ENCODE data around the gene MYBPHL.

MYBPHL gene

DNA sequence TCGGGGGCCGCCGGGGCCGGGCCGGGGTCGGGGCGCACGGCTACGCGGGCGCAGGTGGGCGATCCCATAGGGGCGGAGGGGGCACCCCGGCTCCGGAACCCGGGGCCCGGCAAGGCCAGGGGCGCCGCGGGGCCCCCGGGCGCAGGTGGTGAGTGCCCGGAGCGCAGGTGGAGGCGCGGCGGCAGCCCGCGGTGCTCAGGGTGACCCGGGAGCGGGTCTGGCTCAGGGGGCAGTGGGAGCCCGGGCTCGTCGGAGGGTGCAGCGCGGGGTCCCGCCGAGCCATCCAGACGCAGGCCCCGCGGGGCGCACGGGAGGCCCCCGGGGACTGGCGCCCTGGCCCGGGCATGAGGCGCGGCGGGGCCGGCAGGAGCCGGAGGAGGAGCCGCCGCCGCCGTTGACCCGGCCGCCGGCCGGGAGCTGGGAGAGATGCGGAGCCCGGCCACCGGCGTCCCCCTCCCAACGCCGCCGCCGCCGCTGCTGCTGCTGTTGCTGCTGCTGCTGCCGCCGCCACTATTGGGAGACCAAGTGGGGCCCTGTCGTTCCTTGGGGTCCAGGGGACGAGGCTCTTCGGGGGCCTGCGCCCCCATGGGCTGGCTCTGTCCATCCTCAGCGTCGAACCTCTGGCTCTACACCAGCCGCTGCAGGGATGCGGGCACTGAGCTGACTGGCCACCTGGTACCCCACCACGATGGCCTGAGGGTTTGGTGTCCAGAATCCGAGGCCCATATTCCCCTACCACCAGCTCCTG lies 57.0 kb downstream of the MYBPHL start:
- peak overlapping the region; percentile 94 for H3K18ac ChIP-seq (ENCODE audit: low read length)
- H3K36me3 ChIP-seq (replicated peaks in 1 of 2; ENCODE audit: control insufficient read depth in 2 of 2, insufficient read depth in 2 of 2, low read length in 2 of 2), result peaks cover 25 to 38% of the 10 kb centered on the region in 2 donors
- peak overlapping the region; percentile 18 for H2AFZ ChIP-seq (ENCODE audit: low read length)
- no peak overlapping the region for H4K91ac ChIP-seq (ENCODE audit: low read depth, low read length, poor library complexity)
- peak overlapping the region; percentile 94 for H3K9ac ChIP-seq (ENCODE audit: low read depth, low read length, poor library complexity)
- peaks cover 31% of the 10 kb centered on the region for H3K79me1 ChIP-seq (ENCODE audit: low read depth, low read length)
- H3K4me1 ChIP-seq (ENCODE audit: control insufficient read depth in 2 of 2, insufficient read depth in 1 of 2, low read depth in 1 of 2, low read length in 2 of 2), result peaks cover 37 to 38% of the 10 kb centered on the region in 2 donors
- H3K9me3 ChIP-seq (replicated peaks in 1 of 2; ENCODE audit: control insufficient read depth in 2 of 2, insufficient read depth in 1 of 2, low read depth in 1 of 2, low read length in 2 of 2), result peaks cover 24 to 30% of the 10 kb centered on the region in 2 donors
- H2BK12ac ChIP-seq (ENCODE audit: low read length), result peak overlapping the region; percentile 80
- no CpG with 5 or more reads among the region's 80 CpGs for WGBS, 2 donors (ENCODE audit: extremely low coverage in 2 of 2, insufficient read length in 2 of 2, insufficient replicate concordance in 1 of 2)
- no peak for DNase-seq (ENCODE audit: low spot score)
- H3K23ac ChIP-seq (ENCODE audit: low read depth, low read length, poor library complexity), result peak overlapping the region; percentile 38
- no peak overlapping the region for H3K27ac ChIP-seq (replicated peaks; ENCODE audit: low read length)
- H2BK5ac ChIP-seq (ENCODE audit: low read length), result peak overlapping the region; percentile 57
- H3K4me2 ChIP-seq (ENCODE audit: insufficient read depth, low read length, poor library complexity, severe bottlenecking), result peak overlapping the region; percentile 89
- no peak overlapping the region for H4K8ac ChIP-seq (ENCODE audit: low read depth, low read length)
- no peak overlapping the region for H2BK120ac ChIP-seq (ENCODE audit: low read depth, low read length)
- peak overlapping the region; percentile 59 for H3K14ac ChIP-seq (ENCODE audit: low read length)
- H3K4me3 ChIP-seq (ENCODE audit: low read length in 2 of 2), result peak overlapping the region; percentile 62 to 90
- H3K27me3 ChIP-seq (ENCODE audit: control insufficient read depth in 3 of 3, insufficient read depth in 3 of 3, low read depth in 1 of 3, low read length in 3 of 3), result no peaks in the 10 kb centered on the region
- H3K4ac ChIP-seq (ENCODE audit: low read length), result peak overlapping the region; percentile 31
- peak overlapping the region; percentile 70 for H2BK15ac ChIP-seq (ENCODE audit: low read length)
- H2AK5ac ChIP-seq (ENCODE audit: low read depth, low read length), result peak overlapping the region; percentile 93

DNA sequence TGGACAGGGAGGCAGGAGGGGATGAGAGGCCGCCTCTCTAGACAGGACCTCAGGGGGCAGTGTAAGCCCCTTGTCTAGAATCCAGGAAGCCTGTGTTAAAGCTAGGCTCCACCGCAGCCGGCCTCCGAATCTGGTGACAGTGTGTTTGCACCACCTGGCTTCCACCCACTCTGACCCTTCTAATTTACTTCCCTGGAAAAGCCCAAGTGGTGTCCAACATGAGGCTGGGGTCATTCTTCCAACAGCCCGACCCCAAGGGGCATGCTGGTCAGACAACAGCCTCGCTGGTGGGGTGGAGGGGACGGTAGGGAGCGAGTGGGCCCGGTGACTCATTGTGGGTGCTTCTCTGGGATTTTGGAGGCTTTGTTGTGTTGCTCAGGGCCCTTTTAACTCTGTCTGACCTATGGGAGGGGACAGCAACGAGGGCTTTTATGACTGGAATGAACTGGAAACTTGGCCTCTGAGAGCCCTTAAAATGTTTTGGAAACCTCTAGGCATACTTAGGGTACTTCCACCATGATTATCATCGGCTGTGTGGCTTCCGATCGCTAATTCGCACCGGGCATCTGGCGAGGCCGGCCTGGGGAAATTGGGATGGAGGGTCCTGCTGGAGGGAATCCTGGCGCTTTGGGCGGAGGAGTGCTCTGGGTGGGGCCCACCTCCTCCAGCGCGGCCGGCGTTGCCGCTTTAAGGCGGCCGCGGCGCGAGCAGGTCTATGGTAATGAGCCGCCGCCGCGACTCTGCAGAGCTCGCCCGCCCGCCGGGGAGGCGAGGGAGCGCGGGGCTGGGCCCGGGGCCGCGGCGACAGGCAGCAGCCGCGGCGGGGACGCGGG lies 57.8 kb downstream of the MYBPHL start, which contains the start of gene CELSR2:
Gene CELSR2, plus strand, starts transcription at position 743 of the 833 bp plus-strand sequence. CDS start 541 bp downstream, outside the sequence.
- Histone ChIP-seq H4K91ac (ENCODE audit: low read depth, low read length, poor library complexity) (no peak within 1 kb of the TSS), H2AK5ac (ENCODE audit: low read depth, low read length) (peak within 1 kb of the TSS; percentile 93), H2BK15ac (ENCODE audit: low read length) (peak within 1 kb of the TSS; percentile 70), H3K4me3 (ENCODE audit: low read length in 2 of 2) (peak within 1 kb of the TSS; percentile 62 to 90), H3K4ac (ENCODE audit: low read length) (peak within 1 kb of the TSS; percentile 31), H3K9ac (ENCODE audit: low read depth, low read length, poor library complexity) (peak within 1 kb of the TSS; percentile 94), H3K23ac (ENCODE audit: low read depth, low read length, poor library complexity) (peak within 1 kb of the TSS; percentile 38), H3K14ac (ENCODE audit: low read length) (peak within 1 kb of the TSS; percentile 59), H3K9me3 (replicated peaks in 1 of 2; ENCODE audit: control insufficient read depth in 2 of 2, insufficient read depth in 1 of 2, low read depth in 1 of 2, low read length in 2 of 2) (peaks cover 24 to 30% of the 10 kb centered on the region in 2 donors), H3K27me3 (ENCODE audit: control insufficient read depth in 3 of 3, insufficient read depth in 3 of 3, low read depth in 1 of 3, low read length in 3 of 3) (no peaks in the 10 kb centered on the region), H3K4me1 (ENCODE audit: control insufficient read depth in 2 of 2, insufficient read depth in 1 of 2, low read depth in 1 of 2, low read length in 2 of 2) (peaks cover 28 to 29% of the 10 kb centered on the region in 2 donors), H3K79me1 (ENCODE audit: low read depth, low read length) (peaks cover 30% of the 10 kb centered on the region), H3K4me2 (ENCODE audit: insufficient read depth, low read length, poor library complexity, severe bottlenecking) (peak within 1 kb of the TSS; percentile 89), H2BK120ac (ENCODE audit: low read depth, low read length) (no peak within 1 kb of the TSS), H4K8ac (ENCODE audit: low read depth, low read length) (no peak within 1 kb of the TSS), H3K18ac (ENCODE audit: low read length) (peak within 1 kb of the TSS; percentile 94), H2AFZ (ENCODE audit: low read length) (peak within 1 kb of the TSS; percentile 91), H2BK12ac (ENCODE audit: low read length) (peak within 1 kb of the TSS; percentile 80), H3K27ac (replicated peaks; ENCODE audit: low read length) (no peak within 1 kb of the TSS), H2BK5ac (ENCODE audit: low read length) (peak within 1 kb of the TSS; percentile 57), H3K36me3 (replicated peaks in 1 of 2; ENCODE audit: control insufficient read depth in 2 of 2, insufficient read depth in 2 of 2, low read length in 2 of 2) (peaks cover 25 to 32% of the 10 kb centered on the region in 2 donors)
- peak; percentile 78 for DNase-seq (ENCODE audit: low spot score)
- no CpG with 5 or more reads among the region's 49 CpGs for WGBS, 2 donors (ENCODE audit: extremely low coverage in 2 of 2, insufficient read length in 2 of 2, insufficient replicate concordance in 1 of 2)

DNA sequence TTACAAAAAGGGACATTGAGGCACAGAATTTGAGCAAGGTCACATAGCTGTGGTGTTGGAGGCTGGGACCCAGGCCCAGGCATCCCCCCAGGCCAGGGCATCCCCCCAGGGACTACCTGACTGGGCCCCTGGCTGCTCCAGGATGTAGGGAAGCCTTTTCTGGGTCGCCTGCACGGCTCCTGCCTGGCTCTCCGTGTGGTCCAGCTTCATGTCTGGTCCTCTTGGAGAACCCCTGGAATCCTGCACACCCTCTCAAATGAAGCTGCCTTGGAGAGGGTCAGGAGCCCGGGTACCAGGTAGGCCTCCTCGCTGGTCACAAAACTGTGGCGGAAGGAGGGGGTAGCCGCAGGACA lies 58.4 kb downstream of the MYBPHL start:
- Histone ChIP-seq H3K23ac (ENCODE audit: low read depth, low read length, poor library complexity) (no peak overlapping the region), H2BK15ac (ENCODE audit: low read length) (peak overlapping the region; percentile 5), H3K36me3 (replicated peaks in 1 of 2; ENCODE audit: control insufficient read depth in 2 of 2, insufficient read depth in 2 of 2, low read length in 2 of 2) (peaks cover 25 to 32% of the 10 kb centered on the region in 2 donors), H3K4me1 (ENCODE audit: control insufficient read depth in 2 of 2, insufficient read depth in 1 of 2, low read depth in 1 of 2, low read length in 2 of 2) (peaks cover 23 to 25% of the 10 kb centered on the region in 2 donors), H3K4me2 (ENCODE audit: insufficient read depth, low read length, poor library complexity, severe bottlenecking) (no peak overlapping the region), H2AK5ac (ENCODE audit: low read depth, low read length) (peak overlapping the region; percentile 22), H2AFZ (ENCODE audit: low read length) (peak overlapping the region; percentile 91), H4K8ac (ENCODE audit: low read depth, low read length) (no peak overlapping the region), H3K18ac (ENCODE audit: low read length) (peak overlapping the region; percentile 12), H4K91ac (ENCODE audit: low read depth, low read length, poor library complexity) (no peak overlapping the region), H3K79me1 (ENCODE audit: low read depth, low read length) (peaks cover 29% of the 10 kb centered on the region), H3K27ac (replicated peaks; ENCODE audit: low read length) (no peak overlapping the region), H2BK12ac (ENCODE audit: low read length) (no peak overlapping the region), H2BK5ac (ENCODE audit: low read length) (no peak overlapping the region), H3K9me3 (replicated peaks in 1 of 2; ENCODE audit: control insufficient read depth in 2 of 2, insufficient read depth in 1 of 2, low read depth in 1 of 2, low read length in 2 of 2) (peaks cover 24 to 30% of the 10 kb centered on the region in 2 donors), H3K4me3 (ENCODE audit: low read length in 2 of 2) (no peak overlapping the region), H2BK120ac (ENCODE audit: low read depth, low read length) (no peak overlapping the region), H3K4ac (ENCODE audit: low read length) (no peak overlapping the region), H3K27me3 (ENCODE audit: control insufficient read depth in 3 of 3, insufficient read depth in 3 of 3, low read depth in 1 of 3, low read length in 3 of 3) (no peaks in the 10 kb centered on the region), H3K9ac (ENCODE audit: low read depth, low read length, poor library complexity) (no peak overlapping the region), H3K14ac (ENCODE audit: low read length) (no peak overlapping the region)
- no CpG with 5 or more reads among the region's 7 CpGs for whole genome bisulfite sequencing, 2 donors (ENCODE audit: extremely low coverage in 2 of 2, insufficient read length in 2 of 2, insufficient replicate concordance in 1 of 2)
- no peak for DNase-seq (ENCODE audit: low spot score)

Measured in neuronal stem cell (in vitro differentiated cells).